AG09319 (cell line): Measurements from ENCODE around the gene NPAS3.

Source experiments
- DNase-seq: peaks from one replicate; pipeline ENCODE4 v3.0.0-alpha.2; 2010; ENCODE audit warnings: low read depth; ENCODE audit errors: extremely low read depth
- CTCF ChIP-seq: IDR thresholded peaks from 2 replicates; pipeline ENCODE4 v1.5.1; 2011; ENCODE audit warnings: low read depth, mild to moderate bottlenecking, inconsistent platforms, low read length, moderate library complexity

The NPAS3 gene

GRCh38 chr14:33499687-33500086 lies 561.0 kb downstream of the NPAS3 start:
- TF ChIP-seq CTCF, result no peak
- DNase-seq, result no peak

- no peak for TF ChIP-seq CTCF
- DNase-seq, result no peak
Measured at GRCh38 chr14:33504246-33505099, 565.8 kb downstream of the NPAS3 start.

- TF ChIP-seq CTCF, result no peak
- no peak for DNase-seq
Measured at GRCh38 chr14:33505266-33505962, 566.7 kb downstream of the NPAS3 start.

- no peak for TF ChIP-seq CTCF
- DNase-seq, result no peak
Measured at GRCh38 chr14:33505963-33506329, 567.3 kb downstream of the NPAS3 start.

GRCh38 chr14:33508126-33509062 lies 569.7 kb downstream of the NPAS3 start:
- no peak for DNase-seq
- TF ChIP-seq CTCF, result no peak

GRCh38 chr14:33509454-33509853 lies 570.8 kb downstream of the NPAS3 start:
- no peak for TF ChIP-seq CTCF
- DNase-seq, result no peak
